Activated B cell treated with CpG ODN at 0.5 μM for 24 hours (primary cell): ENCODE measurements around the gene CDK8. TPM values are rescaled to one million over a fixed set of nuclear protein-coding genes. Genes with fewer than 3 reads are reported as not detected.

Experiments used
- ATAC-seq: fragments of 200-7000 bp; cut with Tn5 transposase; one replicate; pipeline ENCODE4 v1.10.0; 2021; ENCODE audit warnings: low read depth, mild to moderate bottlenecking, moderate library complexity
- CTCF ChIA-PET: fragments of 350-600 bp; sonication (Branson Sonifier 250); formaldehyde crosslinking; loops from one replicate; lab custom pipeline; 2021; ENCODE audit warnings: antibody characterized with exemption; lab: Charles Lee
- POLR2A ChIA-PET: fragments of 350-600 bp; sonication (Branson Sonifier 250); formaldehyde crosslinking; loops from one replicate; lab custom pipeline; 2021; ENCODE audit warnings: antibody characterized with exemption; lab: Charles Lee
- DNase-seq: peaks from one replicate; pipeline ENCODE4 v3.0.0; 2022
- H3K27ac Mint-ChIP-seq: one replicate; pipeline ENCODE4 v1.8.0; 2020; ENCODE audit warnings: mixed read lengths
- H3K27me3 Mint-ChIP-seq: one replicate; pipeline ENCODE4 v1.8.0; 2021; ENCODE audit warnings: mixed read lengths
- H3K36me3 Mint-ChIP-seq: one replicate; pipeline ENCODE4 v1.8.0; 2021; ENCODE audit warnings: low read depth, mixed read lengths
- H3K4me1 Mint-ChIP-seq: one replicate; pipeline ENCODE4 v1.8.0; 2021; ENCODE audit warnings: mixed read lengths
- H3K4me3 Mint-ChIP-seq: one replicate; pipeline ENCODE4 v1.8.0; 2020; ENCODE audit warnings: mild to moderate bottlenecking, mixed read lengths
- H3K9me3 Mint-ChIP-seq: one replicate; pipeline ENCODE4 v1.8.0; 2020; ENCODE audit warnings: mixed read lengths
- CTCF ChIP-seq: fragments of 200-600 bp; IDR thresholded peaks from one replicate; pipeline ENCODE4 v1.8.0; 2022; ENCODE audit warnings: antibody characterized with exemption, mild to moderate bottlenecking
- intact Hi-C: fragments of 100-400 bp; cut with micrococcal nuclease; formaldehyde crosslinking; loops from one replicate; pipeline ENCODE4 v1.15.1; 2024
- total RNA-seq: library from RNA; stranded (reverse); gene quantifications from 2 replicates; pipeline ENCODE4 v1.2.3, GENCODE V29; 2022

CDK8 gene
- total RNA-seq, 1 donor from 2014 or later: 12.8 TPM

- intact Hi-C loops: loop anchor here (2.0 to 10.0 kb wide), 2 partner anchors 1200 to 1332 kb away; partner anchors contain the start of gene MTIF3
- POLR2A ChIA-PET: interaction anchor here (3.2 to 3.7 kb wide), 2 partner anchors 33 to 70 kb away, joined by 15 to 18 read pairs; partner anchors contain the start of gene RNF6
- no peak for ATAC-seq
Measured at GRCh38 chr13:26255115-26255514, 1.2 kb downstream of the CDK8 start.

DNA sequence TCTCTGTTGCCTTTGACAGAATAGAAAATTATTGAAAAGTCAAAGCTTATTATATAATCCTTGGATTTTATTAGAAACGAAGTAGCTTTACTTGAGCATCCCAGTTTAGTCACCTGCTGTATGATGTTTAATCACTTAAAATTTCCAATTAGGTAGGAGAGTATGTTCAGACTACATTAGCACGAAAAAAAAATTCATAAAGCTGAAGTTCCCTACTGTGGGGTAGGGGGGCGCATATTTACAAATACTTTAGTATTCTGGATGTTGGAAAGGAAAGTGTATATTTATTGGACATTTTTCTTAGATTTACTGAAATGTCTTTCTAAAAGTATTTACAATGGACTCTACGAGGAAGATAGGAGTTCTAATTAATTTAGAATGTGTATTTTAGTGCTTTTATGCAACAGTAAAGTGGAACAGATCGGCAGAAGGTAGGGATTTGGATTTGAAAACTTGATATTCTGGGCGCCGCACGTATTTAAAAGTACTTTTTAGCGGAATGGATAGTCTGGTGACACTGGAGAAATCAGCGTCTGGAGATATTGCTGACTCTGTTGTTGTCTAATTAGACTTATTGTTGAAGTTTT, 1.9 kb downstream of the CDK8 start:
- Mint-ChIP-seq H3K4me3 (peak overlapping the region; percentile 92), H3K9me3 (no peaks in the 10 kb centered on the region), H3K36me3 (peaks cover 7% of the 10 kb centered on the region), H3K27me3 (no peaks in the 10 kb centered on the region), H3K27ac (no peak overlapping the region), H3K4me1 (peaks cover 36% of the 10 kb centered on the region)
- no peak for ATAC-seq
- CTCF ChIA-PET: interaction anchor here (0.7 to 2.0 kb wide), 4 partner anchors 35 to 443 kb away, joined by 3 to 4 read pairs (median 4); no protein-coding TSS in a partner anchor
- POLR2A ChIA-PET: interaction anchor here (3.2 to 3.7 kb wide), 2 partner anchors 34 to 70 kb away, joined by 15 to 18 read pairs; partner anchors contain the start of gene RNF6
- no peak for TF ChIP-seq CTCF
- intact Hi-C loops: loop anchor here (2.0 to 10.0 kb wide), 2 partner anchors 1199 to 1333 kb away; partner anchors contain the start of gene MTIF3
- no peak for DNase-seq

More at GRCh38 chr13:26255115-26255514, 1.2 kb downstream of the CDK8 start:
- CTCF ChIA-PET: interaction anchor here (0.7 to 2.0 kb wide), 3 partner anchors 66 to 443 kb away, joined by 3 to 4 read pairs (median 4); no protein-coding TSS in a partner anchor
- Mint-ChIP-seq H3K4me3 (peak overlapping the region; percentile 92), H3K4me1 (peaks cover 36% of the 10 kb centered on the region), H3K9me3 (no peaks in the 10 kb centered on the region), H3K27ac (peak overlapping the region; percentile 79), H3K27me3 (no peaks in the 10 kb centered on the region), H3K36me3 (peaks cover 7% of the 10 kb centered on the region)
- TF ChIP-seq CTCF: no peak
- DNase-seq: no peak

DNA sequence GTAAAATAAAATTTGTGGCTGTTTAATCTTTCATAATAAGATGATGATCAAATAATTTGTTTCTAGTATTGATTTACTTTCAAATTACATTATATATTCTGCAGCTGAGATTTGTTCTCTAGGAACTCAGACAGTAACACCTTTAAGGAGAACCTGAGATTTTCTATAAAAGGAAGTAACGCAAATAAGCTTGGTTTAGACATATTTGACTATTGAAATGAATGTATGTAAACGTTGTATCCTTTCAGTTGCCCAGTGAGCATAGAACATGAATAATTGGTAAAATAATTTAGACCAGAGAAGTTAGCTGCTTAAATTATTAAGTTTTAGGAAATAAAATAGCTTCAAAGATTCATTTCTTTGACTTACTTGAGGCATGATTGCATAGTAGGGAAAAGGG, 3.1 kb downstream of the CDK8 start:
- H3K27me3 Mint-ChIP-seq: no peaks in the 10 kb centered on the region
- TF ChIP-seq CTCF: no peak
- H3K4me3 Mint-ChIP-seq: no peak overlapping the region
- peaks cover 40% of the 10 kb centered on the region for H3K4me1 Mint-ChIP-seq
- H3K9me3 Mint-ChIP-seq: no peaks in the 10 kb centered on the region
- POLR2A ChIA-PET: interaction anchor here (3.7 kb wide), 1 partner anchor 35 kb away, joined by 18 read pairs; the partner anchor contains the start of gene RNF6
- ATAC-seq (no peak), DNase-seq (no peak)
- H3K27ac Mint-ChIP-seq: no peak overlapping the region
- peaks cover 7% of the 10 kb centered on the region for H3K36me3 Mint-ChIP-seq
- CTCF ChIA-PET: interaction anchor here (1.2 to 1.5 kb wide), 2 partner anchors 36 to 442 kb away, joined by 3 read pairs; no protein-coding TSS in a partner anchor
- intact Hi-C loops: loop anchor here (10.0 kb wide), 1 partner anchor 1198 kb away; the partner anchor contains the start of gene MTIF3

DNA sequence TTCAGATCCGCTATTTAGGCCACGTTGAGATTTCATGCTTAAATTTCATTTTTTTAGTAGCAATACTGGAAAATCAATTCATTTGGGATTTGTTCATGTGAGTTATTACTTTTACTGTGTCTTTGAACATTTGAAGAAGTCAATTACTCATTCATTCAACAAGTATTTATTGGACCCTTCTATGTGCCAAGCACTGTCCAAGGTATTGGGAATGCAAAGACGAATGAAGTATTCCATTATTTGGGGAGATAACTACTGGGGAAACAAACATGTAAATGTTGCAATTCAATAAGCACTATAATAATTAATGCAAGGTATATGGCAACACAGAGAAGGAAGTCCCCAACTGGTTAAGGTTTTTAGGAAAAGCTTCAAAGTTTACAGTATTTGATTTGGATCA, 5.7 kb downstream of the CDK8 start:
- Mint-ChIP-seq H3K27me3 (no peaks in the 10 kb centered on the region), H3K9me3 (peaks cover 1% of the 10 kb centered on the region), H3K36me3 (peaks cover 2% of the 10 kb centered on the region), H3K4me1 (peaks cover 35% of the 10 kb centered on the region), H3K27ac (no peak overlapping the region), H3K4me3 (no peak overlapping the region)
- no peak for ATAC-seq
- intact Hi-C loops: loop anchor here (10.0 kb wide), 1 partner anchor 1195 kb away; the partner anchor contains the start of gene MTIF3
- ChIA-PET POLR2A (no interaction called here), CTCF (no interaction called here)
- no peak for TF ChIP-seq CTCF
- DNase-seq: no peak

- no peak overlapping the region for H3K4me3 Mint-ChIP-seq
- DNase-seq: no peak
- ATAC-seq: no peak
- H3K27ac Mint-ChIP-seq: no peak overlapping the region
- H3K27me3 Mint-ChIP-seq: no peaks in the 10 kb centered on the region
- intact Hi-C loops: no loop called here
- peaks cover 26% of the 10 kb centered on the region for H3K4me1 Mint-ChIP-seq
- POLR2A ChIA-PET: no interaction called here
- peaks cover 2% of the 10 kb centered on the region for H3K9me3 Mint-ChIP-seq
- TF ChIP-seq CTCF: no peak
- CTCF ChIA-PET: interaction anchor here (0.5 kb wide), 1 partner anchor 10 kb away, joined by 4 read pairs; no protein-coding TSS in a partner anchor
- H3K36me3 Mint-ChIP-seq: no peaks in the 10 kb centered on the region
Measured at GRCh38 chr13:26262156-26262555, 8.2 kb downstream of the CDK8 start.
